ENCODE measurements around the gene IL4. TPM values are rescaled to one million over a fixed set of nuclear protein-coding genes. Genes with fewer than 3 reads are reported as not detected.
"Not testable (repeated sequence)": the region's sequence is repeated elsewhere in the genome, so short reads cannot be mapped to it uniquely, and the experiment has no call there.

The IL4 gene
- not detected for total RNA-seq

GRCh38 chr5:132673939-132674630, at the start of gene IL4:
TSS of gene IL4 (plus strand) at chr5:132673989. CDS start at chr5:132674051, 62 bp downstream.
- DNase-seq = no peak

GRCh38 chr5:132627470-132627869, 46.3 kb upstream of the IL4 start:
- no peak for DNase-seq

- DNase-seq = no peak
These were observed 45.0 kb upstream of the IL4 start for GRCh38 chr5:132628814-132629213.

GRCh38 chr5:132629230-132629944, 44.4 kb upstream of the IL4 start:
- no peak for DNase-seq

- DNase-seq = not testable (repeated sequence)
These were observed 40.2 kb upstream of the IL4 start for GRCh38 chr5:132633587-132633986.

GRCh38 chr5:132635873-132636272, 37.9 kb upstream of the IL4 start:
- DNase-seq = no peak

- DNase-seq = no peak
These were observed 36.5 kb upstream of the IL4 start for GRCh38 chr5:132637241-132637640.

GRCh38 chr5:132639706-132640130, 34.1 kb upstream of the IL4 start:
- no peak for DNase-seq

GRCh38 chr5:132640613-132641012, 33.2 kb upstream of the IL4 start:
- DNase-seq = no peak

GRCh38 chr5:132641241-132641723, 32.5 kb upstream of the IL4 start:
- no peak for DNase-seq

- DNase-seq = no peak
These were observed 31.9 kb upstream of the IL4 start for GRCh38 chr5:132641841-132642240.

GRCh38 chr5:132644177-132644576, 29.6 kb upstream of the IL4 start:
- no peak for DNase-seq

GRCh38 chr5:132646583-132647266, 27.1 kb upstream of the IL4 start:
- no peak for DNase-seq

- DNase-seq = no peak
These were observed 26.3 kb upstream of the IL4 start for GRCh38 chr5:132647473-132647872.

- no peak for DNase-seq
These were observed 25.4 kb upstream of the IL4 start for GRCh38 chr5:132648355-132648754.

- DNase-seq = no peak
These were observed 21.8 kb upstream of the IL4 start for GRCh38 chr5:132651838-132652469.

- DNase-seq = no peak
These were observed 20.1 kb upstream of the IL4 start for GRCh38 chr5:132653716-132654115.

GRCh38 chr5:132655821-132656773, 17.7 kb upstream of the IL4 start:
- DNase-seq = no peak

GRCh38 chr5:132656774-132657355, 16.9 kb upstream of the IL4 start:
- no peak for DNase-seq

- DNase-seq = no peak
These were observed 16.0 kb upstream of the IL4 start, which contains the start of gene IL13 for GRCh38 chr5:132657676-132658380. TSS of gene IL13 (plus strand) at chr5:132658173. CDS start at chr5:132658187, 14 bp downstream.

All from skin of body (tissue), 2 donors.